AG20443 (cell line): ENCODE data around the gene MIA2.
A peak's percentile ranks its signal among the peaks of the same experiment; 100 is the strongest.
"Not testable (repeated sequence)": the region's sequence is repeated elsewhere in the genome, so short reads cannot be mapped to it uniquely, and the experiment has no call there.

ENCODE experiments used
- DNase-seq: peaks from one replicate; pipeline ENCODE4 v3.0.0; 2012; ENCODE audit warnings: low spot score, mixed read lengths

MIA2 gene

GRCh38 chr14:39268393-39268792 lies 34.7 kb downstream of the MIA2 start:
- DNase-seq: no peak

GRCh38 chr14:39272918-39273317 lies 39.2 kb downstream of the MIA2 start:
- DNase-seq: no peak

GRCh38 chr14:39275395-39275794 lies 41.7 kb downstream of the MIA2 start:
- no peak for DNase-seq

DNA sequence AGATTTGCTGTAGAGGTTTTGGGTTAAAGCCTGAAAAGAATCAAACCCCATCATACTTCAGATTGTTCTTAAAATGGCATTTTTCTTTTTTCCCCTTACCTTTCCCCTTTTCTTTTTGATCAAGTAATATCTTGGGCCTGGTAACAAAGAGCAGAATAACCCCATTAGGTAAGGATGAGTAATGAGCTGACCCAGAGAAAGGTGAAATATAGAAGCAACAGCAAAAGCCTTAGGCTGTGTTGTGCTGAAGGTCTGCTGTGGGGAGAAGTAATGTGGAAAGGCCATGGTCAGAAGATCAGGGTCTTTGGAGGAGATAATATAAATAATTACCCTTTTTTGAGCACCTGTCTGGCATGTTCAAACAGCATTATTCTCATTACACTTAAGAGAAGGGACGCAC lies 42.3 kb downstream of the MIA2 start:
- no peak for DNase-seq

- DNase-seq: no peak
These were observed 42.9 kb downstream of the MIA2 start for GRCh38 chr14:39276579-39277114.

- no peak for DNase-seq
These were observed 45.8 kb downstream of the MIA2 start for GRCh38 chr14:39279515-39279914.

GRCh38 chr14:39280678-39281077 lies 47.0 kb downstream of the MIA2 start:
- DNase-seq: not testable (repeated sequence)

- DNase-seq: no peak
These were observed 55.8 kb downstream of the MIA2 start for GRCh38 chr14:39289523-39289922.

- DNase-seq: no peak
These were observed 58.0 kb downstream of the MIA2 start for GRCh38 chr14:39291701-39292100.

- DNase-seq: no peak
These were observed 59.9 kb downstream of the MIA2 start for GRCh38 chr14:39293629-39294028.

DNA sequence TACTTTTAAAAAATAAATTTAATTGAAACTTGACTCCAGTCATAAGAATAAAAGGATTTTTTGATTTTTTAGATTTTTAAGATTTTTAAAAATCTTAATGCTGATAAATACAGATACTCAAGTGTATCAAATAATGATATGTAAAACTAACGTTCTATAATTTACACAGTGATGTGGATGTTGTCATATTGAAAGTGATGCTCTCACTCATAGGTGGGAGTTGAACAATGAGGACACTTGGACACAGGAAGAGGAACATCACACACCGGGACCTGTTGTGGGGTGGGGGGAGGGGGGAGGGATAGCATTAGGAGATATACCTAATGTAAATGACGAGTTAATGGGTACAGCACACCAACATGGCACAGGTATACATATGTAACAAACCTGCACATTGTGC lies 66.7 kb downstream of the MIA2 start:
- not testable (repeated sequence) for DNase-seq

DNA sequence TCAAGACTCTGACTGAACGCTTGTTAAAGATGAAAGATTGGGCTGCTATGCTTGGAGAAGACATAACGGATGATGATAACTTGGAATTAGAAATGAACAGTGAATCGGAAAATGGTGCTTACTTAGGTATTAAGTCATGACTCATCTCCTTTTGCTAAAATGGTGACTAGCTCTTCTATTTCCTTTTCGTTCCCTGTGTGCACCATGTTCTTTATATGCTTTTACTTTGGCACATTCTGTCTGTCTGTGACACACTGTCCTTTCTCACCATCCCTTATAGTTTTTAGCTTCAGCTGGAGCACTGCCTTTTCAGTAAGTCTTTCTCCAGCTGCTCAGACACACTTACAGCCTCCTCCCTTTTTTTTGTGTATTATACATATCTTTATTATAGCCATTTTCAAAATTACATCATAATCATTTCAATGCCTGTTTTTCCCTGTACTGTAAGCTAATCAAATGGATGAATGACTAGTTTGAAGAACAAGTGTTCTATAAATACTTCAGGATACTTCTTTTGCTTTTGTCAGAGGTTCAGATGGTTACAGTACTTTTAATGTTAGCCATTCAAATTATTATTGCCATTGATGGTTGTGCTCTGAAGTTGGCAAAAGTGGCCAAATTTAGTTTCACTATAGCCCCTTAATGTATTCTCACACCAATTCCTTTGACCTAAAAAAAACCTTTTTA lies 68.6 kb downstream of the MIA2 start:
- DNase-seq: no peak

- no peak for DNase-seq
These were observed 69.4 kb downstream of the MIA2 start for GRCh38 chr14:39303115-39303514.

DNA sequence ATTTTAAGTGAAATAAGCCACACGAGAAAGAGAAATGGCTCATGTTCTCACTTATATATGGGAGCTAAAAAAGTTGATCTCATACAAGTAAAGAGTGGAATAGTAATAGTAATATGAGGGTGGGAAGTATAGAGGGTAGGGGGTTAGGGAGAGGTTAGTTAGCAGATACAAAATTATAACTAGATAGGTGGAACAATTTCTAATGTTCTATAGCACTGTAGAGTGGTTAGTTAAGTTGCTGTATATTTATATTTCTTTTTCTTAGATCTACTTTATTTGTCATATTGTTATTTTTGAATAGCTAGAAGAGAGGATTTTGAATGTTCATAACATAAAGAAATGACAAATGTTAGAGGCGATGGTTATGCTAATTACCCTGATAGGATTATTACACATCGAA lies 74.1 kb downstream of the MIA2 start:
- DNase-seq: no peak

DNA sequence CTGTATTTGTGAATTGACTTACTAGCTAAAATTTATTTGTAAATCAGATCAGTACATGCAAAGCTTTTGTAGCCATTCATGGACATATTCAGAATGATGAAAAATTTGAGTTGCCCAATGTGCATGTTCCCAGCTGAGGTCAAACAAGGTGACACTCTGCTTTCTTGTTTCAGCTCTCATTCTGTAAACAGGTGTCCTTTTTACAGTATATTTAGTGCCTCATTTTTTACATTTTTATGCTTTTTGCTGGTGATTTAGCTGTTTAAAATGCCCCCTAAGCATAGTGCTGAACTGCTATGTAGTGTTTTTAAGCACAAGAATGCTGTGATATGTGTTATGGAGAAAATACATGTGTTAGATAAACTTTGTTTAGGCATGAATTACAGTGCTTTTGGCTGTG lies 76.3 kb downstream of the MIA2 start:
- DNase-seq: no peak

DNA sequence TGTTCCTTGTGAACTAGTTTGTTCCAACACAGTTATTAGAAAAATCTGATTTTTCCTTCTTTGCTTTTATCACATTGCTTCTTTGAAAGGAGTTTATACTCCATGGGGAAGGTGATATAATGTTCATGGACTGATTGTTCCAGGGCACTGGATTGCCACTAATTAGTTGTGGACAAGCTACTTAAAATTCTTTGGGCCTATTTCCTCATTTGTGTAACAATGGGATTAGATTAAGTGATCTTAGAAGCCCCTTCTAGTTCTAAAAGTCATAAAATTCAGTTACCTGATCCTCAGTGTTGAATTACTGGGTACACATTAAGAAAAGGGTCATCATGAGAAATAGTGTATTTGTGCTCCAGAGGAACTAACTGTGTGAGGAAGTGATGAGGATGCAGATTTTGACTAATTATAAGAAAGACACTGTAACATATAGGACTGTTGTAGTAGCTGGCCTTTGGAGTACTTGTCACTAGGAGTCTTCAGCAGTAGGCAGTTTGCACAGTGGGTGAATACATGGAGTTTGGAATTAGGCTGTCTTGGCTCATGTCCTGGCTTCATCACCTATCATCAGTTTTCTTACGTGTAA lies 82.2 kb downstream of the MIA2 start:
- no peak for DNase-seq

DNA sequence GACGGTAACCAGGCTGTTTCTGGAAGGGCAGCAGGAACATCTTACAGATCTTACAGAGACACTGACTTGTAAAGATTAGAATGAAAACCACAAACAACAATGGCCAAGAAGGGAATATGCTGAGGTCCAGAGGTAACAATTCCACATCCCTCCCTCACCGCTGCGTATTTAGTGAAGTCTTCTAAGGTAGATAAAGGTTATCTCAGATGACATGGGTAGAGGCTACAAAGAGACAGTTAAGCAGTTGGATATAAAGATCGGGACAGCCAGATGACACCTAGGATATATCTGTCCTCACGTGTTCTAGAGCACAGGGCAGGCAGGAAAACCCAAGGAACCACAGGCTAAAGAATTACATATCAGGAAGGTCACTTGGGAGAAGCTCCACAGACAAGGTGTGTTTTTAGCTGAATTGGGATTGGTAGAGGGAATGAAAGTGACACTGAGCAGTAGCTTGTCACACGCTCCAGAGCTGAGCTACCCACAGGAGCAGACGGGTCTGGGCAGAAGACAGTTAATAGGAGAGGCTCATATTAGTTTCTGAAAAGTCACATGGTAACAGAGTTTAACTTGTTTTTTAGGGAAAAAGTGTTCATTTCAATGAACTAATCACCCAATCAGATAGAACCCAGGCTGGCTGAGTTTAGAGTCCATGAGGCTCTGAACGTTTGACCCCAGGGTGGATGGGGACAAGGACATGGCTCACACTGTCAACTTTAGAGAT lies 83.3 kb downstream of the MIA2 start:
- no peak for DNase-seq

- no peak for DNase-seq
These were observed 84.9 kb downstream of the MIA2 start for GRCh38 chr14:39318574-39318973.

DNA sequence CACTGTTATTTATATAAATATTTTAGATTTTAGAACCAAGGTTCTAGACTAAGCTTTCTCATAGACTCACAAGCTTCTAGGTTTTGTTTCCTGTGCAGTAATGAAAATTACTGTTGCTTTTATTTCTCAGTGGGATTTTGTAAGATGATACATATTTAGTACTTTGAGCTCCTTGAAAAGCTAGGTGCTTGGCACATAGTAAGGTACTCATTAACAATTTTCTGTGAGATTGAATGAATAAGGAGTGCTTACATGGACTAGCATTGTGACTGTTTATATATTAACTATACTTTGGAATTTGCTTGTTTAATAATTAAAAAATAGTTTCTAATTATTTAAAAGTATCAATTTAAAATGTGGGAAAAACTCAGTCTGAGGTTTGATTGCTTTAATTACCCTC lies 85.7 kb downstream of the MIA2 start:
- no peak for DNase-seq

- peak; percentile 17 for DNase-seq
These were observed 86.6 kb downstream of the MIA2 start for GRCh38 chr14:39320318-39320717.

DNA sequence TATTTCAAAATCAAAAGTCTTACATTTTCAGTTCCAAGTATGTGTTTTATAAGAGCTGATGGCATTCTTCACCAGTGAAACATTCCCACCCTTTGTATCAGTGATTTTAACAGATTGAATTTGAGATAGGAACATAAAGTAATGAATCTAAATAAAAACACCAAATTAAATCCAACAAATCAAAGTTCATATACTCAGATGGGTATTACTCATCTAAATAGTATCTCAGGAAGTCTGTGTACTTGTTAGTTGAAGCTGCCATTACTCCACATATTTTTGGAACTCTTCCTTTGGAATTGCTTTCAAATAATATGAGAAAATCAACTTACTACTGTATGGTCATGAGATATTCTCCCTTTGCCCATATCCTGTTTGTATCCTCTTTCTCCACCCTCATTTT lies 89.1 kb downstream of the MIA2 start:
- DNase-seq: peak; percentile 14

- no peak for DNase-seq
These were observed 90.4 kb downstream of the MIA2 start for GRCh38 chr14:39324097-39324496.

DNA sequence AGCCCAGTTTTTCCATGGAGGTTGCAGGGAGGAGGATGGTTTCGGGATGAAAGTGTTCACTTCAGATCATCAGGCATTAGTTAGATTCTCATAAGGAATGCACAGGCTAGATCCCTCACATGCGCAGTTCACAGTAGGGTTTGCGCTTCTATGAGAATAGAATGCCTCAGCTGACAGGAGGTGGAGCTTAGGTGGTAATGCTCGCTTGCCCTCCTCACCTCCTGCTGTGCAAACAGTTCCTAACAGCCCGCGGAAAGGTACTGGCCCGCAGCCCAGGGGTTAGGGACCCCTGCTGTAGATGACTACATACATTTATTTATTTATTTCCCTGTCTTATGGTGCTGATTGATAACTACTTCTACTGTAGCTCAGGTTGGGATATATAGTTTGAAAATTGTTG lies 105.3 kb downstream of the MIA2 start:
- no peak for DNase-seq
